GM12878 (cell line): Measurements from ENCODE around the gene SLC25A40. TPM values are rescaled to one million over a fixed set of nuclear protein-coding genes. Genes with fewer than 3 reads are reported as not detected.

Experiments
- ATAC-seq: fragments of 200-7000 bp; cut with Tn5 transposase; 3 replicates; pipeline ENCODE4 v1.9.1; 2020; ENCODE audit warnings: mild to moderate bottlenecking, moderate library complexity
- BruUV-seq: library from RNA; stranded (reverse); fragments of 400-500 nt; replicated peaks from 2 replicates; lab custom pipeline; 2021; lab: Mats Ljungman, UMichigan
- CTCF ChIA-PET: fragments of 300-600 bp; sonication (Branson Sonifier 250); formaldehyde crosslinking; extraction: SDS; loops from one replicate; lab custom pipeline; 2021; ENCODE audit warnings: inconsistent platforms; lab: Yijun Ruan, JAX
- POLR2A ChIA-PET: fragments of 350-600 bp; formaldehyde crosslinking; extraction: SDS; loops from one replicate; lab custom pipeline; 2021; ENCODE audit warnings: inconsistent platforms; lab: Charles Lee
- RAD21 ChIA-PET: fragments of 300-600 bp; sonication (Branson Sonifier 250); formaldehyde crosslinking; loops from one replicate; lab custom pipeline; 2023; ENCODE audit warnings: antibody characterized with exemption; ENCODE audit not compliant: unreplicated experiment; lab: Charles Lee
- SMC1A ChIA-PET: fragments of 300-600 bp; sonication (Branson Sonifier 250); formaldehyde crosslinking; loops from one replicate; lab custom pipeline; 2023; ENCODE audit not compliant: unreplicated experiment, uncharacterized antibody; lab: Charles Lee
- DNase-seq: peaks from one replicate; pipeline ENCODE4 v3.0.0-alpha.2; 2011; ENCODE audit warnings: low read depth, low spot score
- FAIRE-seq: peaks from 3 replicates; lab custom pipeline; 2011; peaks lifted over from hg19 to GRCh38; lab: Jason Lieb, UNC
- H2AFZ ChIP-seq: 2 replicates; pipeline ENCODE4 v1.6.0; 2011; ENCODE audit warnings: low read depth, low read length, control low read depth; ENCODE audit not compliant: control insufficient read depth
- H3K27ac ChIP-seq: 2 replicates; pipeline ENCODE4 v1.5.1; 2011; ENCODE audit warnings: control low read depth; ENCODE audit not compliant: control insufficient read depth, insufficient read depth
- H3K27me3 ChIP-seq, 2 experiments: replicated peaks in 1 of 2; 2 replicates each; pipeline versions ENCODE4 v1.6.0 to v1.6.1; 2011; ENCODE audit warnings: low read length in 1 of 2; ENCODE audit not compliant: control insufficient read depth in 2 of 2, insufficient read depth in 2 of 2
- H3K36me3 ChIP-seq, 2 experiments: 2 replicates each; pipeline ENCODE4 v1.5.1; 2011; ENCODE audit warnings: low read length in 1 of 2; ENCODE audit not compliant: control insufficient read depth in 2 of 2, insufficient read depth in 2 of 2
- H3K4me1 ChIP-seq: 2 replicates; pipeline ENCODE4 v1.6.1; 2011; ENCODE audit warnings: mild to moderate bottlenecking, low read length, moderate library complexity, mixed read lengths; ENCODE audit not compliant: control insufficient read depth, insufficient read depth
- H3K4me2 ChIP-seq: 2 replicates; pipeline ENCODE4 v1.6.0; 2011; ENCODE audit warnings: control low read depth; ENCODE audit not compliant: control insufficient read depth, insufficient read depth
- H3K4me3 ChIP-seq: fragments of 200-600 bp; sonication (generic); 2 replicates; pipeline ENCODE4 v1.5.1; 2016
- H3K79me2 ChIP-seq: 2 replicates; pipeline ENCODE4 v1.6.0; 2011; ENCODE audit warnings: low read length; ENCODE audit not compliant: control insufficient read depth, insufficient read depth
- H3K9ac ChIP-seq: 2 replicates; pipeline ENCODE4 v1.8.0; 2011; ENCODE audit warnings: low read length, control low read depth, mixed read lengths; ENCODE audit not compliant: control insufficient read depth, insufficient read depth
- H3K9me3 ChIP-seq: replicated peaks from 3 replicates; pipeline ENCODE4 v1.5.1; 2011; ENCODE audit warnings: mild to moderate bottlenecking, low read length; ENCODE audit not compliant: control insufficient read depth, insufficient read depth
- H4K20me1 ChIP-seq: 2 replicates; pipeline ENCODE4 v1.6.0; 2011; ENCODE audit not compliant: control insufficient read depth, insufficient read depth
- GABPA ChIP-seq: IDR thresholded peaks from 2 replicates; pipeline ENCODE4 v1.6.1; 2014; ENCODE audit warnings: antibody characterized with exemption, low read depth, mild to moderate bottlenecking, inconsistent platforms
- MEF2B ChIP-seq: fragments of 450-650 bp; IDR thresholded peaks from 2 replicates; pipeline ENCODE4 v1.6.1; 2018; ENCODE audit warnings: mild to moderate bottlenecking, moderate library complexity; ENCODE audit not compliant: partially characterized antibody, poor library complexity, severe bottlenecking
- RB1 ChIP-seq: fragments of 450-650 bp; formaldehyde crosslinking; IDR thresholded peaks from 2 replicates; pipeline ENCODE4 v1.6.1; 2017; ENCODE audit warnings: mild to moderate bottlenecking, borderline replicate concordance
- WGBS: methylation state at CpG from one replicate; pipeline ENCODE4 v1.1.6; 2016; ENCODE audit warnings: low lambda C conversion rate; ENCODE audit not compliant: insufficient replicate concordance, insufficient coverage; ENCODE audit errors: missing lambda C conversion rate; 5-methylcytosine and 5-hydroxymethylcytosine counted together
- in situ Hi-C: fragments of 300-500 bp; cut with MboI; formaldehyde crosslinking; loops from 9 replicates; pipeline ENCODE4 v1.14.3; 2018; ENCODE audit warnings: mixed read lengths
- intact Hi-C: fragments of 100-400 bp; cut with micrococcal nuclease; formaldehyde crosslinking; loops from one replicate; pipeline ENCODE4 v1.14.2; 2022; ENCODE audit not compliant: unreplicated experiment
- polyA plus RNA-seq, 11 experiments: library from polyadenylated mRNA; depleted of rRNA in 4 of 11; unstranded in 6 of 11; stranded (reverse) in 5 of 11; fragments of >200 nt; fragmentation: Nextera tagmentation in 4 of 11; fragmentation: Illumina TruSeq in 1 of 11; extraction: Ambion mirVana in 4 of 11; extraction: Trizol in 1 of 11; gene quantifications; 1 replicate in 1 of 11; 2 replicates in 10 of 11; pipeline versions ENCODE4 v1.2.1 to v1.2.3, GENCODE V29; 2011 to 2016; ENCODE audit warnings: inconsistent platforms in 2 of 11, missing spikeins in 2 of 11, low read depth in 1 of 11
- total RNA-seq, 4 experiments: library from RNA; depleted of rRNA in 3 of 4; stranded (reverse); fragments of >200 nt in 3 of 4; fragmentation: Illumina TruSeq in 1 of 4; extraction: Trizol in 1 of 4; gene quantifications; 2 replicates each; pipeline versions ENCODE4 v1.2.1 to v1.2.3, GENCODE V29; 2013 to 2021
- TF ChIP-seq, protein P1 (sequence below): fragments of 450-650 bp; IDR thresholded peaks from 2 replicates; pipeline ENCODE4 v1.6.1; 2016; ENCODE audit warnings: mild to moderate bottlenecking

SLC25A40 gene
- total and polyA plus RNA-seq, 10 of the 15 experiments (the other 5 are each of a cell fraction or from before 2014, with no cell fraction given), result 15.8 to 60.3 (median 22.2) TPM

DNA sequence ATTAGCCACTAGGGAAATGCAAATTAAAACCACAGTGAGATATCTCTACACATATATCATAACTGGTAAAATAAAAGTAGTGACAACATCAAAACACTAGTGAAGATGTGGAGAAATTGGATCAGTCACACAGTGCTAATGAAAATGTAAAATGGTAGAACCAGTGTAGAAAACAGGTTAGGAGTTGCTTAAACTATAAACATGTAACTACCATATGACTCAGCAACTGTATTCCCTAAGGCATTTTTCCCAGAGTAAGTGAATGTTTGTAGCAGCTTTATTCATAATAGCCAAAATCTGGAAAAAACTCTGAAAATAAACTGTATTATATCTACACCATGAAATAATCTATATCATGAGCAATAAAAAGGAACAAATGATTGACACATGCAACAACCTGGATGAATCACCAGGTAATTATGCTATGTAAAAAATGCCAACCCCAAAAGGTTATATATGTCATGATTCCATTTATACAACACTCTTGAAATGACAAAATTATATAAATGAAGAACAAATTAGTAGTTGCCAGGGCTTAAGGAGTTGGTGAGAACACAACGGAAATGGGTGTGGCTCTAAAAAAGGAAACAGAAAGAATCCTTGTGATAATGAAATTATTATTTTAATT is 22.8 kb downstream of the SLC25A40 start:
- Histone ChIP-seq H4K20me1 (no peaks in the 10 kb centered on the region), H3K9ac (no peak overlapping the region), H3K27me3 (no peaks in the 10 kb centered on the region), H3K4me1 (no peaks in the 10 kb centered on the region), H3K79me2 (no peaks in the 10 kb centered on the region; the same call in 1 of the 2 replicates), H3K4me2 (no peak overlapping the region), H3K27ac (no peak overlapping the region), H3K4me3 (no peak overlapping the region), H2AFZ (no peak overlapping the region), H3K36me3 (peaks cover 3 to 17% of the 10 kb centered on the region in 2 experiments), H3K9me3 (peaks cover 2% of the 10 kb centered on the region; the same call in 2 of the 3 replicates)
- FAIRE-seq (no peak), DNase-seq (no peak), ATAC-seq (peak; percentile 48)
- intact Hi-C loops, result no loop called here
- peak; percentile 38 for TF ChIP-seq MEF2B
- TF ChIP-seq, protein P1, sequence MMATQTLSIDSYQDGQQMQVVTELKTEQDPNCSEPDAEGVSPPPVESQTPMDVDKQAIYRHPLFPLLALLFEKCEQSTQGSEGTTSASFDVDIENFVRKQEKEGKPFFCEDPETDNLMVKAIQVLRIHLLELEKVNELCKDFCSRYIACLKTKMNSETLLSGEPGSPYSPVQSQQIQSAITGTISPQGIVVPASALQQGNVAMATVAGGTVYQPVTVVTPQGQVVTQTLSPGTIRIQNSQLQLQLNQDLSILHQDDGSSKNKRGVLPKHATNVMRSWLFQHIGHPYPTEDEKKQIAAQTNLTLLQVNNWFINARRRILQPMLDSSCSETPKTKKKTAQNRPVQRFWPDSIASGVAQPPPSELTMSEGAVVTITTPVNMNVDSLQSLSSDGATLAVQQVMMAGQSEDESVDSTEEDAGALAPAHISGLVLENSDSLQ, result peak; percentile 64; the same call in 1 of the 2 replicates
- TF ChIP-seq GABPA, result no peak
- 29% methylated on average over 1 of the region's 1 CpG for WGBS
- in situ Hi-C loops, result no loop called here
- POLR2A ChIA-PET, result interaction anchor here (0.6 kb wide), 1 partner anchor 22 kb away, joined by 3 read pairs; no protein-coding TSS in a partner anchor
- CTCF ChIA-PET, result no interaction called here
- BruUV-seq, result no TSS peak
- RAD21 ChIA-PET, result no interaction called here
- SMC1A ChIA-PET, result no interaction called here

DNA sequence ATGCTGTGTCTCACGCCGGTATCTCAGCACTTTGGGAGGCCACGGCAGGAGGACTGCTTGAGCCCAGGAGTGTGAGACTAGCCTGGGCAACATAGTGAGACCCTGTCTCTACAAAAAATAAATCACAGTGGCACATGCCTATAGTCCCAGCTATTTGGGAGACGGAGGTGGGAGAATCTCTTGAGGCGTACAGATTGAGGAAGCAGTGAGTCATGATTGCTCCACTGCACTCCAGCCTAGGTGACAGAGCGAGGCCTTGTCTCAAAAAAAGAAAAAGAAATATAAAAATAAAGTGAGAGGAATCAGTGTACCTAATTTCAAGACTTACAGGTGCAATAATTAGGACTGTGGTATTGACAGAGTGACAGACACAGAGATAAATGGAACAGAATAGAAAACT is 23.9 kb downstream of the SLC25A40 start:
- no peak for FAIRE-seq
- peaks cover 2% of the 10 kb centered on the region; the same call in 2 of the 3 replicates for H3K9me3 ChIP-seq
- no peaks in the 10 kb centered on the region for H3K27me3 ChIP-seq
- no peaks in the 10 kb centered on the region for H4K20me1 ChIP-seq
- H3K4me1 ChIP-seq, result no peaks in the 10 kb centered on the region
- WGBS, result 72% methylated on average over 6 of the region's 6 CpGs
- ChIA-PET SMC1A (interaction anchor here (1.2 kb wide), 1 partner anchor 35 kb away, joined by 3 read pairs; no protein-coding TSS in a partner anchor), RAD21 (no interaction called here), CTCF (interaction anchor here (1.0 kb wide), 1 partner anchor 13 kb away, joined by 3 read pairs; no protein-coding TSS in a partner anchor), POLR2A (no interaction called here)
- no TSS peak for BruUV-seq
- H3K36me3 ChIP-seq, result peaks cover 1 to 11% of the 10 kb centered on the region in 2 experiments
- in situ Hi-C loops, result no loop called here
- H3K4me3 ChIP-seq, result no peak overlapping the region
- no peak overlapping the region for H3K27ac ChIP-seq
- no peak overlapping the region for H3K4me2 ChIP-seq
- no peak for DNase-seq
- H3K9ac ChIP-seq, result no peak overlapping the region
- H2AFZ ChIP-seq, result no peak overlapping the region
- H3K79me2 ChIP-seq, result no peaks in the 10 kb centered on the region; the same call in 1 of the 2 replicates
- intact Hi-C loops, result no loop called here
- ATAC-seq, result no peak; the same call in 1 of the 3 replicates
- no peak for TF ChIP-seq RB1
